A673 (cell line): ENCODE measurements around the gene CDH24. TPM values are rescaled to one million over a fixed set of nuclear protein-coding genes. Genes with fewer than 3 reads are reported as not detected.
A peak's percentile ranks its signal among the peaks of the same experiment; 100 is the strongest.

ENCODE experiments used
- BruUV-seq: library from RNA; stranded (reverse); fragments of 400-500 nt; replicated peaks from 2 replicates; lab custom pipeline; 2021; lab: Mats Ljungman, UMichigan
- CTCF ChIA-PET: fragments of 300-600 bp; sonication (Branson Sonifier 250); formaldehyde crosslinking; loops from one replicate; lab custom pipeline; 2022; ENCODE audit warnings: antibody characterized with exemption; lab: Charles Lee
- POLR2A ChIA-PET: fragments of 300-600 bp; sonication (Branson Sonifier 250); formaldehyde crosslinking; loops from one replicate; lab custom pipeline; 2022; ENCODE audit warnings: antibody characterized with exemption; ENCODE audit not compliant: low non-redundant PET; lab: Charles Lee
- DNase-seq: peaks from one replicate; pipeline ENCODE4 v3.0.0-alpha.2; 2015; ENCODE audit warnings: low spot score
- H3K27ac ChIP-seq: fragments of 200-600 bp; sonication (generic); 2 replicates; pipeline ENCODE4 v1.5.1; 2016; ENCODE audit warnings: mixed run types, low read depth, mild to moderate bottlenecking, mixed read lengths, antibody characterized with exemption, low read length; ENCODE audit not compliant: poor library complexity, severe bottlenecking
- H3K27me3 ChIP-seq: fragments of 200-600 bp; sonication (generic); replicated peaks from 2 replicates; pipeline ENCODE4 v1.6.1; 2017; ENCODE audit warnings: mixed run types, low read depth, mild to moderate bottlenecking, mixed read lengths, antibody characterized with exemption, low read length; ENCODE audit not compliant: insufficient read depth, poor library complexity
- H3K36me3 ChIP-seq: fragments of 200-600 bp; sonication (generic); 2 replicates; pipeline ENCODE4 v1.6.1; 2016; ENCODE audit warnings: mixed run types, mild to moderate bottlenecking, mixed read lengths, antibody characterized with exemption, low read length; ENCODE audit not compliant: insufficient read depth, poor library complexity, severe bottlenecking
- H3K4me1 ChIP-seq: fragments of 200-600 bp; sonication (generic); 2 replicates; pipeline ENCODE4 v1.6.1; 2017; ENCODE audit warnings: mixed run types, mild to moderate bottlenecking, mixed read lengths, antibody characterized with exemption, low read length; ENCODE audit not compliant: insufficient read depth, poor library complexity, severe bottlenecking
- H3K4me3 ChIP-seq: fragments of 200-600 bp; sonication (generic); 2 replicates; pipeline ENCODE4 v1.5.1; 2016; ENCODE audit warnings: low read depth, mixed run types, mild to moderate bottlenecking, mixed read lengths, low read length; ENCODE audit not compliant: poor library complexity, severe bottlenecking
- H3K9me3 ChIP-seq: fragments of 200-600 bp; sonication (generic); 2 replicates; pipeline ENCODE4 v1.6.1; 2016; ENCODE audit warnings: mixed run types, low read depth, mild to moderate bottlenecking, mixed read lengths, antibody characterized with exemption, low read length; ENCODE audit not compliant: poor library complexity, severe bottlenecking
- EZH2 ChIP-seq: fragments of 200-600 bp; sonication (generic); IDR thresholded peaks from 2 replicates; pipeline ENCODE4 v1.6.1; 2017; ENCODE audit warnings: borderline replicate concordance, low read depth, mild to moderate bottlenecking, mixed read lengths, antibody characterized with exemption, low read length; ENCODE audit not compliant: poor library complexity, severe bottlenecking
- intact Hi-C: fragments of 100-400 bp; cut with micrococcal nuclease; formaldehyde crosslinking; loops from one replicate; pipeline ENCODE4 v1.10.0; 2022; ENCODE audit not compliant: unreplicated experiment
- total RNA-seq: library from RNA; stranded (reverse); gene quantifications from 2 replicates; pipeline ENCODE4 v1.2.3, GENCODE V29; 2021
- TF ChIP-seq, protein P1 (sequence below): fragments of 300-800, 200-600 bp; sonication (generic); conservative IDR thresholded peaks from 2 replicates; pipeline ENCODE4 v1.5.1; 2017; ENCODE audit warnings: low read depth, mild to moderate bottlenecking, antibody characterized with exemption, low read length, moderate library complexity, mixed read lengths

CDH24 gene
- total RNA-seq, 1 experiment from 2014 or later = 44.8 TPM

- Histone ChIP-seq H3K27me3 (no peaks in the 10 kb centered on the region), H3K4me3 (no peak overlapping the region), H3K4me1 (peaks cover 19% of the 10 kb centered on the region), H3K9me3 (no peaks in the 10 kb centered on the region), H3K27ac (no peak overlapping the region), H3K36me3 (peaks cover 40% of the 10 kb centered on the region)
- peak; percentile 54 for DNase-seq
- no peak for TF ChIP-seq EZH2
- TF ChIP-seq, protein P1, sequence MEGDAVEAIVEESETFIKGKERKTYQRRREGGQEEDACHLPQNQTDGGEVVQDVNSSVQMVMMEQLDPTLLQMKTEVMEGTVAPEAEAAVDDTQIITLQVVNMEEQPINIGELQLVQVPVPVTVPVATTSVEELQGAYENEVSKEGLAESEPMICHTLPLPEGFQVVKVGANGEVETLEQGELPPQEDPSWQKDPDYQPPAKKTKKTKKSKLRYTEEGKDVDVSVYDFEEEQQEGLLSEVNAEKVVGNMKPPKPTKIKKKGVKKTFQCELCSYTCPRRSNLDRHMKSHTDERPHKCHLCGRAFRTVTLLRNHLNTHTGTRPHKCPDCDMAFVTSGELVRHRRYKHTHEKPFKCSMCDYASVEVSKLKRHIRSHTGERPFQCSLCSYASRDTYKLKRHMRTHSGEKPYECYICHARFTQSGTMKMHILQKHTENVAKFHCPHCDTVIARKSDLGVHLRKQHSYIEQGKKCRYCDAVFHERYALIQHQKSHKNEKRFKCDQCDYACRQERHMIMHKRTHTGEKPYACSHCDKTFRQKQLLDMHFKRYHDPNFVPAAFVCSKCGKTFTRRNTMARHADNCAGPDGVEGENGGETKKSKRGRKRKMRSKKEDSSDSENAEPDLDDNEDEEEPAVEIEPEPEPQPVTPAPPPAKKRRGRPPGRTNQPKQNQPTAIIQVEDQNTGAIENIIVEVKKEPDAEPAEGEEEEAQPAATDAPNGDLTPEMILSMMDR = peak; percentile 58
- no TSS peak for BruUV-seq
- ChIA-PET POLR2A (interaction anchor here (0.5 kb wide), 1 partner anchor 27 kb away, joined by 3 read pairs; no protein-coding TSS in a partner anchor), CTCF (interaction anchor here (1.9 to 10.7 kb wide), 2 partner anchors 60 to 68 kb away, joined by 16 to 134 read pairs; no protein-coding TSS in a partner anchor)
- intact Hi-C loops = loop anchor here (1.0 to 10.0 kb wide), 3 partner anchors 60 to 499 kb away; no protein-coding TSS in a partner anchor
These were observed 3.1 kb downstream of the CDH24 start for GRCh38 chr14:23054000-23054811.

- no TSS peak for BruUV-seq
- ChIA-PET CTCF (interaction anchor here (1.9 to 10.7 kb wide), 2 partner anchors 59 to 67 kb away, joined by 16 to 134 read pairs; no protein-coding TSS in a partner anchor), POLR2A (interaction anchor here (0.5 to 0.6 kb wide), 2 partner anchors 26 to 182 kb away, joined by 3 to 5 read pairs; no protein-coding TSS in a partner anchor)
- no peak for DNase-seq
- no peak for TF ChIP-seq EZH2
- H3K36me3 ChIP-seq = peaks cover 40% of the 10 kb centered on the region
- intact Hi-C loops = loop anchor here (10.0 kb wide), 1 partner anchor 499 kb away; no protein-coding TSS in a partner anchor
- H3K4me1 ChIP-seq = peaks cover 18% of the 10 kb centered on the region
- H3K4me3 ChIP-seq = no peak overlapping the region
- H3K27me3 ChIP-seq = no peaks in the 10 kb centered on the region
- no peak overlapping the region for H3K27ac ChIP-seq
- H3K9me3 ChIP-seq = no peaks in the 10 kb centered on the region
These were observed 3.9 kb downstream of the CDH24 start for GRCh38 chr14:23053426-23053825.

DNA sequence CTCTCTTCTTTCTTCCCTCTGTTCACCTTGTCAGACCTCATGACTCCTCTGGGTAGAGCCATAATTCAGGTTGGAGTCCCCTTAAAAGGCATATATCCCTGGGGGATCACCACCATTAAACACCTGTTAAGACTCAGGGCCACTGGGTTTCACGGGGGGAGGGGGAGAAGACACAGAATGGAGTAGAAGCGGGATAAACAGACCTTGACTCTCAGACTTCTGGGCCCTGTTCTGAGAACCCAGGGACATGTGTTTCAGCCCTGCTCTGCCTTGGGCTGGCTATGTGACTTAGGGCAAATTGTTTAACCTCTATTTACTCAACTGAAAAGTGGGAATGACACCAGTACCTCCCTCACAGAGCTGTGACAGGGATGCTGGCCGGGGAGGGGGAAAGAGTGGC is 4.6 kb downstream of the CDH24 start:
- CTCF ChIA-PET = interaction anchor here (0.8 to 10.7 kb wide), 4 partner anchors 26 to 70 kb away, joined by 3 to 134 read pairs (median 4); partner anchors contain the start of gene AJUBA
- H3K27ac ChIP-seq = peak overlapping the region; percentile 50
- H3K4me1 ChIP-seq = peaks cover 14% of the 10 kb centered on the region
- DNase-seq = no peak
- no peak overlapping the region for H3K4me3 ChIP-seq
- peaks cover 42% of the 10 kb centered on the region for H3K36me3 ChIP-seq
- POLR2A ChIA-PET = no interaction called here
- intact Hi-C loops = loop anchor here (10.0 kb wide), 1 partner anchor 498 kb away; no protein-coding TSS in a partner anchor
- no peaks in the 10 kb centered on the region for H3K9me3 ChIP-seq
- no TSS peak for BruUV-seq
- TF ChIP-seq EZH2 = no peak
- TF ChIP-seq, protein P1 = no peak
- no peaks in the 10 kb centered on the region for H3K27me3 ChIP-seq
